ENCODE data around the gene AKR7A2. TPM values are rescaled to one million over a fixed set of nuclear protein-coding genes. Genes with fewer than 3 reads are reported as not detected.

Gene AKR7A2
- total RNA-seq, 2 experiments from 2014 or later, result 11.1 to 11.8 TPM

- H3K9me3 Mint-ChIP-seq, result no peaks in the 10 kb centered on the region
- H3K36me3 ChIP-seq (ENCODE audit: insufficient read depth, low read length), result peaks cover 69% of the 10 kb centered on the region
- peaks cover 6% of the 10 kb centered on the region for H3K4me1 Mint-ChIP-seq (ENCODE audit: low read depth)
- DNase-seq, result no peak
- CTCF ChIA-PET, result no interaction called here
- intact Hi-C loops (cut with DNase I, micrococcal nuclease), result loop anchor here in 1 of 2 experiments (5.0 kb wide), 1 partner anchor 257 kb away; a partner anchor contains a TSS
- no peaks in the 10 kb centered on the region for H3K9me3 ChIP-seq (ENCODE audit: control insufficient read depth in 1 of 2, insufficient read depth in 1 of 2, low read length in 2 of 2)
- no peak overlapping the region for H3K27ac ChIP-seq (ENCODE audit: low read depth in 1 of 2, low read length in 2 of 2)
- no peak for TF ChIP-seq CTCF (IDR thresholded peaks at IDR 0.05)
- no peaks in the 10 kb centered on the region for H3K27me3 ChIP-seq (ENCODE audit: control insufficient read depth in 1 of 2, insufficient read depth in 2 of 2, low read length in 2 of 2)
- POLR2A ChIA-PET, result no interaction called here
- H3K4me3 ChIP-seq (ENCODE audit: low read length), result no peak overlapping the region
- no peak overlapping the region for H3K27ac Mint-ChIP-seq
- peaks cover 71% of the 10 kb centered on the region for H3K36me3 Mint-ChIP-seq (ENCODE audit: low read depth)
- no peak overlapping the region for H3K4me3 Mint-ChIP-seq
- H3K27me3 Mint-ChIP-seq, result no peaks in the 10 kb centered on the region
- no peak for ATAC-seq (ENCODE audit: poor library complexity)
- H3K4me1 ChIP-seq (ENCODE audit: insufficient read depth, low read length), result peaks cover 8% of the 10 kb centered on the region
Observed at GRCh38 chr1:19340387-19340937, 28.5 kb upstream of the AKR7A2 start.

DNA sequence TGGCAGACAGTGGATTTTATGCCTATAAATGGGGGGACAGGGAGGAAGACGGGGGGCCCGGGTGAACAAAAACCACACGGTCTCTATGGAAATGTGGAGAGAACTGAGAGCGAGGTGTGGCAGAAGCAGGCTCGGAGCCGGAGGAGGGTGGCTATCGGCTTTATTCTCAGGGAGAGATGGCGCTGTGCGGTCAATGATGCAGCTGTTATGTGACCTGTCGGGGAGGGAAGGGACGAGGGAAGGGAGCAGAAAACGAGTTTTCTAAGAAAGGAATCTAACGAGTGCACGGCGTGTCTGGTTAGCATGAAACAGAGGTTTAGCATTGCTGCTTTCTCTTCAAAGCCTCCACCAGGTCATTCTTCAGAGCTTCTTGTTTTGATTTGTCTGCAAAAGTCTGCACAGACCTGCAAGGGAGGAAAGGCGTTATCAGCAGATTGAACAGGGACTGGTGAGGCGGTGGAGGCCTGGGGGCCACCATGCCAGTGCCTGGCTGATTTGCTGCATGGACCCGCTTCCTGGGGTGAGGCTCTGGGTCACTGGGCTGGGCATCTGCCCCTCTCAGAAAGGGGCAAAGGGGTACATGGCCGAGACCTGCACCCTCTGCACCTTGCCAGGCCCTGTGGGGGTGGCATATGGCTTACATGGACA, 27.4 kb upstream of the AKR7A2 start:
- Histone ChIP-seq H3K27ac (ENCODE audit: low read depth in 1 of 2, low read length in 2 of 2) (no peak overlapping the region), H3K27me3 (ENCODE audit: control insufficient read depth in 1 of 2, insufficient read depth in 2 of 2, low read length in 2 of 2) (no peaks in the 10 kb centered on the region), H3K4me3 (ENCODE audit: low read length) (no peak overlapping the region), H3K36me3 (ENCODE audit: insufficient read depth, low read length) (peaks cover 57% of the 10 kb centered on the region), H3K9me3 (ENCODE audit: control insufficient read depth in 1 of 2, insufficient read depth in 1 of 2, low read length in 2 of 2) (no peaks in the 10 kb centered on the region), H3K4me1 (ENCODE audit: insufficient read depth, low read length) (peaks cover 8% of the 10 kb centered on the region)
- intact Hi-C loops (cut with DNase I, micrococcal nuclease), result no loop called here
- Mint-ChIP-seq H3K4me3 (no peak overlapping the region), H3K4me1 (ENCODE audit: low read depth) (peaks cover 6% of the 10 kb centered on the region), H3K36me3 (ENCODE audit: low read depth) (peaks cover 60% of the 10 kb centered on the region), H3K9me3 (no peaks in the 10 kb centered on the region), H3K27ac (no peak overlapping the region), H3K27me3 (no peaks in the 10 kb centered on the region)
- POLR2A ChIA-PET, result no interaction called here
- ATAC-seq (ENCODE audit: poor library complexity) (no peak), DNase-seq (no peak)
- CTCF ChIA-PET, result interaction anchor here (0.6 kb wide), 1 partner anchor 243 kb away, joined by 3 read pairs; no protein-coding TSS in a partner anchor
- no peak for TF ChIP-seq CTCF (IDR thresholded peaks at IDR 0.05)

GRCh38 chr1:19338323-19338762, 26.4 kb upstream of the AKR7A2 start:
- no peak overlapping the region for H3K4me3 Mint-ChIP-seq
- Histone ChIP-seq H3K4me3 (ENCODE audit: low read length) (no peak overlapping the region), H3K27ac (ENCODE audit: low read depth in 1 of 2, low read length in 2 of 2) (no peak overlapping the region), H3K27me3 (ENCODE audit: control insufficient read depth in 1 of 2, insufficient read depth in 2 of 2, low read length in 2 of 2) (no peaks in the 10 kb centered on the region), H3K9me3 (ENCODE audit: control insufficient read depth in 1 of 2, insufficient read depth in 1 of 2, low read length in 2 of 2) (no peaks in the 10 kb centered on the region), H3K36me3 (ENCODE audit: insufficient read depth, low read length) (peaks cover 47% of the 10 kb centered on the region), H3K4me1 (ENCODE audit: insufficient read depth, low read length) (peaks cover 8% of the 10 kb centered on the region)
- POLR2A ChIA-PET, result no interaction called here
- DNase-seq (no peak), ATAC-seq (ENCODE audit: poor library complexity) (no peak)
- CTCF ChIA-PET, result no interaction called here
- peaks cover 54% of the 10 kb centered on the region for H3K36me3 Mint-ChIP-seq (ENCODE audit: low read depth)
- TF ChIP-seq CTCF (IDR thresholded peaks at IDR 0.05), result no peak
- H3K27me3 Mint-ChIP-seq, result no peaks in the 10 kb centered on the region
- H3K4me1 Mint-ChIP-seq (ENCODE audit: low read depth), result peaks cover 6% of the 10 kb centered on the region
- H3K9me3 Mint-ChIP-seq, result no peaks in the 10 kb centered on the region
- H3K27ac Mint-ChIP-seq, result no peak overlapping the region
- intact Hi-C loops (cut with DNase I, micrococcal nuclease), result no loop called here
